Uterus (tissue), 4 donors: ENCODE results near the gene RASGEF1C. TPM values are rescaled to one million over a fixed set of nuclear protein-coding genes. Genes with fewer than 3 reads are reported as not detected.

Source experiments
- DNase-seq, 2 donors: peaks; one replicate each; pipeline ENCODE4 v3.0.0-alpha.2; 2019 to 2020
- H3K27ac ChIP-seq, 2 donors: fragments of 200-600 bp; sonication (generic); 1 replicate in 1 of 2; 2 replicates in 1 of 2; pipeline ENCODE4 v1.5.1; 2016 to 2018
- H3K27me3 ChIP-seq, 2 donors: fragments of 200-600 bp; sonication (generic); one replicate each; pipeline ENCODE4 v1.5.1; 2018 to 2019; ENCODE audit warnings: control low read depth in 1 of 2
- H3K36me3 ChIP-seq, 2 donors: fragments of 200-600 bp; sonication (generic); one replicate each; pipeline ENCODE4 v1.5.1; 2019; ENCODE audit warnings: control low read depth in 1 of 2
- H3K4me1 ChIP-seq, 2 donors: fragments of 200-600 bp; sonication (generic); one replicate each; pipeline ENCODE4 v1.5.1; 2018 to 2019; ENCODE audit warnings: control low read depth in 1 of 2
- H3K4me3 ChIP-seq, 2 donors: fragments of 200-600 bp; sonication (generic); 1 replicate in 1 of 2; 2 replicates in 1 of 2; pipeline ENCODE4 v1.5.1; 2018 to 2019; ENCODE audit warnings: mild to moderate bottlenecking in 1 of 2
- H3K9me3 ChIP-seq, 2 donors: fragments of 200-600 bp; sonication (generic); one replicate each; pipeline ENCODE4 v1.5.1; 2019; ENCODE audit warnings: control low read depth in 1 of 2
- POLR2A ChIP-seq, 2 donors: fragments of 450-650 bp; IDR thresholded peaks; one replicate each; pipeline ENCODE4 v1.6.1; 2016; ENCODE audit warnings: antibody characterized with exemption in 2 of 2, mild to moderate bottlenecking in 1 of 2, moderate library complexity in 1 of 2
- intact Hi-C: fragments of 100-400 bp; cut with DNase I; formaldehyde crosslinking; loops from one replicate; pipeline ENCODE4 v1.15.1; 2023; ENCODE audit warnings: low total_unique reads
- total RNA-seq, 4 donors: library from RNA; depleted of rRNA in 3 of 4; stranded (reverse); fragments of >200 nt in 3 of 4; gene quantifications; one replicate each; pipeline versions ENCODE4 v1.1.0 to v1.2.4, GENCODE V29; 2014 to 2023
- TF ChIP-seq, protein P1 (sequence below), 4 experiments: fragments of 200-600 bp in 2 of 4; fragments of 450-650 bp in 2 of 4; sonication (generic) in 2 of 4; IDR thresholded peaks; one replicate each; pipeline ENCODE4 v1.5.1; 2016 to 2019; ENCODE audit warnings: antibody characterized with exemption in 4 of 4, mild to moderate bottlenecking in 2 of 4, moderate library complexity in 1 of 4
- donor health status: DM: yes; HTN: yes; CAD: no.

Gene RASGEF1C
- total RNA-seq, 4 donors from 2014 or later: 1.2 TPM; not detected in 3

DNA sequence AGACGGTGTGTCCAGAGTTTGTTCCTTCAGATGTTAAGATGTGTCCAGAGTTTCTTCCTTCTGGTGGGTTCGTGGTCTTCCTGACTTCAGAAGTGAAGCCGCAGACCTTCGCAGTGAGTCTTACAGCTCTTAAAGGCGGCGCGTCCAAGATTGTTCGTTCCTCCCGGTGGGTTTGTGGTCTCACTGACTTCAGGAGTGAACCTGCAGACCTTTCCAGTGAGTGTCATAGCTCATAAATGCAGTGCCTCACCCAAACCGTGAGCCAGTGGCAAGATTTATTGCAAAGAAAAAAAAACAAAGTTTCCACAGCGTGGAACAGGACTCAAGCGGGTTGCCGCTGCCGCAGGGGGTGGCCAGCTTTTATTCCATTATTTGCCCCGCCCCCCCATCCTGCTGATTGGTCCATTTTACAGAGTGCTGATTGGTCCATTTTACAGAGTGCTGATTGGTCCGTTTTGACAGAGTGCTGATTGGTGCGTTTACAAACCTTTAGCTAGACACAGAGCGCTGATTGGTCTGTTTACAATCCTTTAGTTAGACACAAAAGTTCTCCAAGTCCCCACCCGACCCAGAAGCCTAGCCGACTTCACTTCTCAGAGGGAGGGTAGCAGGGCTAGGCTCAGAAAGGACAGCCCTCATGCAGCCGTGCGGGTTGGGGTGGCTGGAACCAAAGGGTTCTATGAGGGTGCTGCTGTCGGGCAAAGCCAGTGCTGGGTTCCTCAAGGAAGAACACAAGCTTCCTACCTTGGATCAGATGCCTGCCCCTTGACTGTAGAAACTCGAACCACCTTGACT is 128.3 kb downstream of the RASGEF1C start:
- Histone ChIP-seq H3K36me3 (no peaks in the 10 kb centered on the region), H3K4me3 (no peak overlapping the region), H3K27ac (no peak overlapping the region), H3K9me3 (no peaks in the 10 kb centered on the region), H3K4me1 (no peaks in the 10 kb centered on the region), H3K27me3 (no peaks in the 10 kb centered on the region)
- no peak for TF ChIP-seq POLR2A (IDR thresholded peaks at IDR 0.05)
- TF ChIP-seq, protein P1, sequence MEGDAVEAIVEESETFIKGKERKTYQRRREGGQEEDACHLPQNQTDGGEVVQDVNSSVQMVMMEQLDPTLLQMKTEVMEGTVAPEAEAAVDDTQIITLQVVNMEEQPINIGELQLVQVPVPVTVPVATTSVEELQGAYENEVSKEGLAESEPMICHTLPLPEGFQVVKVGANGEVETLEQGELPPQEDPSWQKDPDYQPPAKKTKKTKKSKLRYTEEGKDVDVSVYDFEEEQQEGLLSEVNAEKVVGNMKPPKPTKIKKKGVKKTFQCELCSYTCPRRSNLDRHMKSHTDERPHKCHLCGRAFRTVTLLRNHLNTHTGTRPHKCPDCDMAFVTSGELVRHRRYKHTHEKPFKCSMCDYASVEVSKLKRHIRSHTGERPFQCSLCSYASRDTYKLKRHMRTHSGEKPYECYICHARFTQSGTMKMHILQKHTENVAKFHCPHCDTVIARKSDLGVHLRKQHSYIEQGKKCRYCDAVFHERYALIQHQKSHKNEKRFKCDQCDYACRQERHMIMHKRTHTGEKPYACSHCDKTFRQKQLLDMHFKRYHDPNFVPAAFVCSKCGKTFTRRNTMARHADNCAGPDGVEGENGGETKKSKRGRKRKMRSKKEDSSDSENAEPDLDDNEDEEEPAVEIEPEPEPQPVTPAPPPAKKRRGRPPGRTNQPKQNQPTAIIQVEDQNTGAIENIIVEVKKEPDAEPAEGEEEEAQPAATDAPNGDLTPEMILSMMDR (IDR thresholded peaks at IDR 0.05): no peak
- intact Hi-C loops: no loop called here
- DNase-seq: no peak

DNA sequence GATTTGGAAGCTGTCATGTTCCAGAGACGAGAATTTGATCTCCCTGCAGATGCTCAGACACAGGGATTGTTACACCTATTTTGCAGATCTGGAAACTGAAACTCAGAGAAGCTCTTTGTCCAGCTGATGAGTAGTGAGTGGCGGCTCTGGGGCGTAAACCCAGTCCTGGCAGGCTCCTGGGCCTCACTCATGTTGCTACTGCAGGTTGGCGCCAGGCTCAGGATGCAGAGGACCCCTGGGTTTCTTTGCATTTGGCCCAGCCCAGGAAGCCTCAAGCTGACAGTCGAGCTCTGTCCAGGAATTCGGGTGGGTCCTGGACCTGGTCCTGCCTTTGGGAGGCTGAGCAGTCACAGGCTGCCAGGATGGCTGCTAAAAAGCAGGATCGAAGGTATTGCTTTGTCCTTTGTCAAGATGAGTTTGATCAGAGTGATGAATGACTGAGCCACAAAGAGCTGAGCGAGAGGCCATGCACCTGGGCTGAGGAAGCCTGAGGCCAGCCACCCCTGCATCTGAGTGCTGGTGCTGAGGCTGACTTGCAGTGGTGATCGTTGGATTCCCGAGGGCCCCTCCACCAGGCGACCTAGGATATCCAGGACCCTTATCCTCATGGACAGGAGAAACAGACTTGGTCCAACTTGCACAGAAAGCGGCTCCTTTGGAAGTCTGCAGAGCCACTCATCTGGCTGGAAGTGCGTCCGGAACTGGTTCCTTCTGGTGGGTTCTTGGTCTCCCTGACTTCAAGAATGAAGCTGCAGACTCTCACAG is 129.1 kb downstream of the RASGEF1C start:
- H3K27me3 ChIP-seq: no peaks in the 10 kb centered on the region
- intact Hi-C loops: no loop called here
- no peak for DNase-seq
- H3K9me3 ChIP-seq: no peaks in the 10 kb centered on the region
- TF ChIP-seq POLR2A (IDR thresholded peaks at IDR 0.05): no peak
- TF ChIP-seq, protein P1 (IDR thresholded peaks at IDR 0.05): no peak
- no peaks in the 10 kb centered on the region for H3K4me1 ChIP-seq
- no peak overlapping the region for H3K27ac ChIP-seq
- no peaks in the 10 kb centered on the region for H3K36me3 ChIP-seq
- no peak overlapping the region for H3K4me3 ChIP-seq

DNA sequence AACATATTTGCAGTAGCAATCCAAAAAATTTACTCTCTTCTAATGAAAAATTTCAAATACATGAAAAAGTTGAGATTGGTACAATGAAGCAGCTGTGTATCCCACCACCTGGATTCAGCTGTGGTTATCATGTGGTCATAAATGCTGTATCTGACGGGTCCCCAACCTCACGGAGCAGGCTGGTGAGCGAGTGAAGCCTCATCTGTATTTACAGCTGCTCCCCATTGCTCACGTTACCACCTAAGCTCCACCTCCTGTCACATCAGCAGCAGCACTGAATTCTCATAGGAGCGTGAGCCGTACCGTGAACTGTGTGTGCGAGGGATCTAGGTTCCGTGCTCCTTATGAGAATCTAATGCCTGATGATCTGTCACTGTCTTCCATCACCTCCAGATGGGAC is 130.7 kb downstream of the RASGEF1C start:
- TF ChIP-seq, protein P1 (IDR thresholded peaks at IDR 0.05): no peak
- no peak for TF ChIP-seq POLR2A (IDR thresholded peaks at IDR 0.05)
- Histone ChIP-seq H3K9me3 (no peaks in the 10 kb centered on the region), H3K36me3 (no peaks in the 10 kb centered on the region), H3K27me3 (no peaks in the 10 kb centered on the region), H3K27ac (no peak overlapping the region), H3K4me1 (no peaks in the 10 kb centered on the region), H3K4me3 (no peak overlapping the region)
- intact Hi-C loops: no loop called here
- no peak for DNase-seq

DNA sequence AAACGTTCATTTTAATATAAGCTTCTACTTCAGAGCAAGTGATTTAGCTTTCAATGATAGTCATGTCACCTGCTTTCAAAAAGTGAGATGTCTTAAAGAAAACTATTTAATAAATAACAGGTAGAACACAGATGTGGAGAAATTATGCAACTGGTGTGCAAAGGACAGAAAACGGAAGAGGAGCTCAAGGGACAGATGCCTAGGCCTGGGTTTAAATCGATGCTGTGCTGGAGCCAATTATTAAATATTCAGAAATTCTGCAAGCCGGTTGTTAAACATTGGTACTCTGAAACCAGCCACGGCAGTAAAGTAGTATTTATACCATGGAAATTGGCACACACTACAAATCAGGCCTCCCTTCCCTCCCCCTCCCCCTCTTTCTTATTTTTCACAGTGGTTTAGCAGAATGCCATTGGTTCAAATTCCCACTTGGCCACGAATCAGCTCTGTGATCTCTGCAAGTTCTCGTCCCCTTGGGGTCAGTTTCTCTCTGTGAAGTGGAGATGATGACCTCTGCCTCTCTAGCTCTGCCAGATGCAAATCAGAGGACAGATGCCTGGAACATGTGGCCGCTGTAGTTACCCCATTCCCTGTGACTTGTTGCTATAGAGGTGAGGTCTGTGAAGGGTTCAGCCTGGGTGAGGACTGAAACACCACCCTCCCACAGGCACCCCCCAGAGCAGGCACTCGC is 131.3 kb downstream of the RASGEF1C start:
- Histone ChIP-seq H3K27me3 (no peaks in the 10 kb centered on the region), H3K9me3 (no peaks in the 10 kb centered on the region), H3K27ac (no peak overlapping the region), H3K4me1 (no peaks in the 10 kb centered on the region), H3K36me3 (no peaks in the 10 kb centered on the region), H3K4me3 (no peak overlapping the region)
- TF ChIP-seq POLR2A (IDR thresholded peaks at IDR 0.05): no peak
- TF ChIP-seq, protein P1 (IDR thresholded peaks at IDR 0.05): no peak
- no peak for DNase-seq
- intact Hi-C loops: no loop called here
